HG03432 (cell line): Measurements from ENCODE around the gene USP54.

Source experiments
- ATAC-seq: cut with Tn5 transposase; IDR thresholded peaks from one replicate; pipeline ENCODE4 v1.9.1; 2021; ENCODE audit warnings: mild to moderate bottlenecking, moderate library complexity; ENCODE audit not compliant: unreplicated experiment

Gene USP54

DNA sequence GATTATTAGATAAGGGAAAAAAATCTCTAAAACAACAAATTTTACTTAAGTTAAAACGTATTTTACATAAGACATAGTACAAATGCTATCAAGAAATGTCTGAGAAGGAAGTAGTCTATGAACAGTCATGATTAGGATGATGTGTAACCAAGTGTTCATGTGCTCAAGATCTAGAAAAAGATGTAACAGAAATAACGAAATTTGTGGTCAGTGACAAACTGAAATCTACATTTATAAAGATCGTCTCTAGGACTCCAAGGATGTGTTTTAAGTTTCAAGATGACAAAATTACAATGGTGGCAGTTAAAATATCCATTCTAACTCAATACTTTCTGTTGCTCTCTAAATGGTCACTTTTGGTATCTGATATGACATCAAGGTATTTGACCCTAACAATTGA is 112.5 kb downstream of the USP54 start:
- ATAC-seq: no peak

DNA sequence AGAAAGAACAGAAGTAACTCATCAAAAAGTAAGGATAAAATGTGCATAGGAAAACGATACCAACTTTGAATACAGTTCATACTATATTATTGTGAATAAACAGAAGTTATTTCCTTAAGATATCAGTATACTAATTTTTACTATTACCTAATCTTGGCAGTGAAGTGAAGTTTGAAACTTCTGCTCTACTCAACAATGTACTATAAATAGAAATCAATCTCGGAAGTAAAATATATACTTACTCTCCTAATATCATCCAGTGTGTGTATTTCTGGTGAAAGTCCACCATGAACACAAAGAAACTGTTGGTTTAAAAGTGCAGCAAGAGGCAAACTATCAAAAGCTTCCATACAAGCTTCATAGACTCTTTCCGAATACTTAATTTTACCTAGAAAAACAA is 119.9 kb downstream of the USP54 start:
- no peak for ATAC-seq

DNA sequence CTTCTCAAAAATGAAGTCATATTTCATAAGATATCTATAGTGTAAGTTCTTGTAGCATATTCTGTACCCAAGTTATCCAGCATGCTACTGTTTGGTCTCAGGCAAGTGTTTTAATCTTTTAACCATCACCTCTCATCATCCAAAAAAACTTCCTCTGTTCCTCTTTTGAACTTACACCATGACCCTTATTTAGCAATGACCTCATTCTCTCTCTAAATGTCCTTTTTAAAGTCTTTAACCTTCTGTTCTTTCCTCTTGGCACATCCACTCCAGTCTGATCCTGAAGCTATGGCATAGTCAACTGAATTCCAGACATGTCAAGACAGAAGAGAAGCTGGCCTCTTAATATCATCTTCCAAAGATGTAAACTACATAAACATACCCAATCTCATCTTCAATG is 121.6 kb downstream of the USP54 start:
- ATAC-seq: no peak

DNA sequence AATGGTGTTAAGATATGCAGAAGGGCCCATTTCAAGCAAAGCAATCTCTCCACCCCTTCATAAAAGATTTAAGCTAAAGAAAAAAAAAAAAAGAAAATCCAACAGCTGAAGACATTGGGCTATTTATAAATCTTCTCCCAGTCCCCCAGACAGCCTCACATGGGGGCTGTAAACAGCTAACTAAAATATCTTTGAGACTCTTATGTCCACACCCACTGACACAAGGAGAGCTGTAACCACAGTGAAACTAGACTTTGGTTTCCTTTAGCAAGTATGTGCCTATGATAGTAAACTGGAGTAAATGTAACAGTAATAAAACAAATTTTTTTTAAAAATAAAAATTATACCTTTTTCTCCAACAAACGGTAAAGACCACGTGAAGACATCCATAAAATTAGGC is 123.9 kb downstream of the USP54 start:
- no peak for ATAC-seq

DNA sequence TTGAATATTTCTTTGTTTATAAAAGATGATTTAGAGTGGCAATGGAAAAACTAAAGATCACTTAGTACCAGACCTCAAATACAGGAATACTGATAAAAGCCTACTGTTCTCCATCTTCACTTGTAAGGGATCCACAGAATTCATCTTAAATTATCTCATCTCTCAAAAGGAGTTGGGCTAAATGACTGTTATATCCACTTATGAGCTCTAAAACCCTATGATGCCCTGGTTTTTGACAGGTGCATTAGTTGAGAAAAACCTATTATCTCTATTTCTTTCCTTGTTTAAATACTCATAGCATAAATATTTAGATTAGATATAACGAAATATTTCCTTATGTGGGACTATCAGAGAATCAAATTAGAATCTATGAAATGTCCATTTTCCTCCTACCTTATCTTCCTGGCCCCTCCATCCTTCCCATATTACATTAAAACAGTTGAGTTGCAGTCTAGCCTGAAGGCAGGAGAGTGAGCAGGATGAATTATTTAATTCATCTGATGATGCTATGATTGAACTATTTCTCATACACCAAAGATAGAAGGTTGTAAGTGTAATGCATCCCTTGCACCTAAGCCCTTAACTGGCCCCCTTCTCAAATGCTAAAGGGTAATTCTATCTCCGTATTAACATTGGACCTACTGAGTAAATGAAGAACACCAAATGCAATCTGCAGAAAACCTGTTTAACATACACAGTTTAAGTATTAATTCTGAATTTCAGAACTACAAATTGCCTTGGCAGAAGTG is 125.0 kb downstream of the USP54 start:
- ATAC-seq: no peak

DNA sequence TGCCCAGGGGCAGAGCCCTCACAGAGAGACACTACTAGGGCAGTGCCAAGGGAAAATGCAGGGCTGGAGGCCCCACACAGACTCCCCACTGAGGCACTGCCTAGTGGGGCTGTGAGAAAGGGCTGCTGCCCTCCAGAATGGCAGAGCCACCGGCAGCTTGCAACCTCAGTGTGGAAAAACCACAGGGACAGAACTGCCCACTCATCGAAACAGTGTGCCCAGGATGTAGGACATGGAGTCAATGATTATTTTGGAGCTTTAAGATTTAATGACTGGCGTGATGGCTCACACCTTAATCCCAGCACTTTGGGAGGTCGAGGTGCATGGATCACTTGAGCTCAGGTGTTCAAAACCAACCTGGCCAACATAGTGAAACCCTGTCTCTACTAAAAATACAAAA is 130.2 kb downstream of the USP54 start:
- no peak for ATAC-seq

DNA sequence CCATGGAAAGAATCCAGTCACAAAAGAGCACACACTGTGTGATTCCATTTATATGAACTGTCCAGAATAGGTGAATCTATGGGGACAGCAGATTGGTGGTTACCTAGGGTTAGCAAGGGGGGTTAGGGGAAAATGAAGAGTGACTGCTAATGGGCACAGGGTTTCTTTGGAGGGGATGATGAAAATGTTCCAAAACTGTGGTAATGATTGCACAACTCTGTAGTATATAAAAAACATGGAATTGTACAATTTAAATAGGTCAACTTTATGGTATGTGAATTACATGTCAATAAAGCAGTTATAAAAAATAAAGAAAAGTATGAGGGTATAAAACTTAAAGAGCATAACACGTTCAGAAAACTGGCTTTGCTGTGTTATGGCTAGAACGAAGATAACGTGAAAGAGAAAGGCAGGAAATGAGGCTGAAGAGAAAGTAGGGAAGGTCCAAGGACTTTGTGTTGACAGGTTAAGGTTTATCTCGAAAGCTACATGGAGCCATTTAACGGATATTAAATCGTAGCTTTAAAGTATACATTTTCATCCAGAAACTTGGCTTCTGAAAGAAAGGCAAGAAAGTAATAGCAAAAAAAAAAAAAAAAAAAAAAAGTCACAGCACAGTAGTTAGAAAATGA is 131.3 kb downstream of the USP54 start:
- no peak for ATAC-seq

DNA sequence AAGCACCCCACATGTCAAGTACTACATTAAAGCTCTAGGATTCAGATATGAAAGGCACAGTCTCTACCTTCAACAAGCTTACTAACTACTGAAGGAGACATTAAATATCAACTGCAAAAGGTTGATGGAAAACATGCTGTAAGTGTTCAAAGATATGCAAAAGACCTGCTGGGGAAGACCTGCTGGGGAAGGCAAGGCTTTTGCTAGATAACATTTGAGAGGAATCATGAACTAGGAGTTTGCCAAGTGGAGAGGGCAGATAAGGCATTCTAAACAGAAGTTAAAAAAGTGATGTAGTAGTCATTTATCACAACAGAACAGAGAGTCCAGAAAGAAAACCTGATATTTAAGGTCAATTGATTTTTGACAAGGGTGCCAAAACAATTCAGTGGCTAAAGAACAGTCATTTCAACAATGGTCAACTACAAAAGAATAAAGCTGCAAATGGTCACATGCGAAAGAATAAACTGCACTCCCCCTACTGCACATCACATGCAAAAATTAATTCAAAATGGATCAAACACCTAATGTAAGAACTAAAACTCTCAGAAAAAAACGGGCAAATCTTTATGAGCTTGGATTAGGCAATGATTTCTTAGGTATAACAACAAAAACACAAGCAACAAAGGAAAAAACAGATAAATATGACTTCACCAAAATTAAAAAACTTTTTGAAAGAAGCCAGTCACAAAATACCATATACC is 134.8 kb downstream of the USP54 start:
- ATAC-seq: no peak

DNA sequence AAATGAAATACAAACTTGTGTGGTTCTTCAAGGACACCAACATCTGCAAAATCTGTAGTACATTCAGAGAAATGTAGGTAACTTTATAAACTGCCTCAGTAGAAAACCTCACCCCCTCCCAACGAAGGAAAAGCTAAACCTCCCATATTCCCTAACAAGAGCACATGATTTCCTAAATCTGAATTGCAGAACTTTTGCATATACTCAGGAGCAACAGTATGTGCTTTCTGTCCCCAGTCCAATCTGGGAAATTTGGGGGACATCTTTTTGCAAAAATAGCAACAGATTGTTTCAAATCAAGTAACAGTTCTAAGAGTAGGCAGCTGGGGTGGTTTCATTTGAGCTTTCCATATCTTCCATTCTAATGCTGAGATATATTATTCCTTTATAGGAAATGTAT is 142.0 kb downstream of the USP54 start:
- no peak for ATAC-seq

DNA sequence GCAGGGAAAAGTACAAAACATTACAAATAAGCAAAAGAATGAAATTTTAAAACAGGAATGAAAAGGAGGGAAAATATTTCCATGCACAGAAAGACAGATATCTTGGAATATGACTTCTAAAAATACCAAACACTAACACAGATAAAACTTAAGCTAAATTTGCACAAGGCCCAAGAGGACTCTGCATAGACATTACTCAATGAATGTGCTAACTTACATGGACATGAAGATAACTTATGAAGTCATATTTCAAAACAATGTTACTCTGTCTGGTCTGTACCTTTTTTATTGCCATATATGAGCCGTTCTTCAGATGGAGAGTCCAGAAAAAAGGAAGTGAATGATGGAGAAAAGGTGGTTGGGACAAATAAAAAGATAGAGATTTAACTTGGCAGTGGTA is 142.8 kb downstream of the USP54 start:
- ATAC-seq: no peak
